ENCODE measurements around the gene TERB1.

Gene TERB1

DNA sequence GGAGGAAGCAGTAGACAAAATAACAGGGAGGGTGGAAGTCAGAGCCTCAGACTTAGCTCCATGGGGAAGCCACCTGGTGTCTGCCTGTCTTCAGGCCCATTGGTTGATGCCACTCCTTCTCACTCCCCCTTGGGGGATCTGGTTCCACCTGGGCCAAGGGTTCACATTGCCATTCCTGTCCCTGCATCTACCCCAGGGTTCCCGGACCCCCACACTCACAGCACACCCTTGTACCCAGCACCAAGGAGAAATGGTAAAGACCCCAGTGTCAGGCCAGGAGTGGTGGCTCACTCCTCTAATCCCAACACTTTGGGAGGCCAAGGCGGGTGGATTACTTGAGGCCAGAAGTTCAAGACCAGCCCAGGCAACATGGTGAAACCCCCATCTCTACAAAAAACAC, 41.8 kb upstream of the TERB1 start:
- DNase-seq (ENCODE audit: low read depth), result no peak
- TF ChIP-seq, protein P1, sequence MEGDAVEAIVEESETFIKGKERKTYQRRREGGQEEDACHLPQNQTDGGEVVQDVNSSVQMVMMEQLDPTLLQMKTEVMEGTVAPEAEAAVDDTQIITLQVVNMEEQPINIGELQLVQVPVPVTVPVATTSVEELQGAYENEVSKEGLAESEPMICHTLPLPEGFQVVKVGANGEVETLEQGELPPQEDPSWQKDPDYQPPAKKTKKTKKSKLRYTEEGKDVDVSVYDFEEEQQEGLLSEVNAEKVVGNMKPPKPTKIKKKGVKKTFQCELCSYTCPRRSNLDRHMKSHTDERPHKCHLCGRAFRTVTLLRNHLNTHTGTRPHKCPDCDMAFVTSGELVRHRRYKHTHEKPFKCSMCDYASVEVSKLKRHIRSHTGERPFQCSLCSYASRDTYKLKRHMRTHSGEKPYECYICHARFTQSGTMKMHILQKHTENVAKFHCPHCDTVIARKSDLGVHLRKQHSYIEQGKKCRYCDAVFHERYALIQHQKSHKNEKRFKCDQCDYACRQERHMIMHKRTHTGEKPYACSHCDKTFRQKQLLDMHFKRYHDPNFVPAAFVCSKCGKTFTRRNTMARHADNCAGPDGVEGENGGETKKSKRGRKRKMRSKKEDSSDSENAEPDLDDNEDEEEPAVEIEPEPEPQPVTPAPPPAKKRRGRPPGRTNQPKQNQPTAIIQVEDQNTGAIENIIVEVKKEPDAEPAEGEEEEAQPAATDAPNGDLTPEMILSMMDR (conservative IDR thresholded peaks at IDR 0.05; ENCODE audit: control insufficient read depth, insufficient read depth, low read depth, low read length), result no peak
- H3K4me3 ChIP-seq (ENCODE audit: control insufficient read depth, low read depth, low read length), result no peak overlapping the region

DNA sequence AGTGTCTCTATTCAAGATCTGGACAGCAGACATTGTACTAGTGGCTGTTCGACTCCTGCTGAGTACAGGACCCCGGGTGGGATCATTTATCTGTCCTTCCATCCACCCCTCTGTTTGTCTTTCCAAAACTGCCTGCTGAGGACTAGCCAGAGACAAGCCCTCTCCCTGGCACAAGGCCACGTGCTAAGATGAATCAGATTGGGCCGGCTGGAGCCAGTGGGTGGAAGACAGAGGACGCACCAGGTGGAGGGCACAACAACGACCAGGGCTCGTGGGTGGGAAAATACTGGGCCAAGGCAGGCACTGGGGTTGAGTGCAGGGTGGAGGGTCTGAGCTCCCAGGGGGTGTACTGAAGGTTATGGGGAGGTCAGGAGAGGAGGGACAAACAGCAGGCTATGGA, 41.4 kb upstream of the TERB1 start:
- no peak overlapping the region for H3K4me3 ChIP-seq (ENCODE audit: control insufficient read depth, low read depth, low read length)
- DNase-seq (ENCODE audit: low read depth), result peak; percentile 51
- TF ChIP-seq, protein P1 (conservative IDR thresholded peaks at IDR 0.05; ENCODE audit: control insufficient read depth, insufficient read depth, low read depth, low read length), result no peak

DNA sequence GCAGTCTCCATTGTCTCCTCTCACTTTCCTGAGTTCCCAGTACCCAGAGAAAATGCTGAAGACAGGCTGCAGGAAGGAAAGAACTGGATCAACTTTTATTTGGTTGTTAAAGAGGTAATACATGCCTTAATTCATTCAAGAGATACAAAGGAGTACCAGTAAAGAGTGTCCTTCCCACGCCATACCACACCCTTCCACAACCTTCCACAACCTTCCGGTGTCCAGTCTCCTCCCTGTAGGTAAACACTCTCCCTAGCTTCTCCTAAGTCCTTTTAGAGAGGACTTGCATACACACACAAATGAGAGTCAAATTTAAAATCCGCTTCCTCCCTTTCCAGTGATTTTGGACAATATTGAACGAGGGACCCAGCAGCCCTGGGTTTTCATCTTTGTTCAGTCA, 40.0 kb upstream of the TERB1 start:
- no peak for DNase-seq (ENCODE audit: low read depth)
- TF ChIP-seq, protein P1 (conservative IDR thresholded peaks at IDR 0.05; ENCODE audit: control insufficient read depth, insufficient read depth, low read depth, low read length), result no peak
- H3K4me3 ChIP-seq (ENCODE audit: control insufficient read depth, low read depth, low read length), result no peak overlapping the region

DNA sequence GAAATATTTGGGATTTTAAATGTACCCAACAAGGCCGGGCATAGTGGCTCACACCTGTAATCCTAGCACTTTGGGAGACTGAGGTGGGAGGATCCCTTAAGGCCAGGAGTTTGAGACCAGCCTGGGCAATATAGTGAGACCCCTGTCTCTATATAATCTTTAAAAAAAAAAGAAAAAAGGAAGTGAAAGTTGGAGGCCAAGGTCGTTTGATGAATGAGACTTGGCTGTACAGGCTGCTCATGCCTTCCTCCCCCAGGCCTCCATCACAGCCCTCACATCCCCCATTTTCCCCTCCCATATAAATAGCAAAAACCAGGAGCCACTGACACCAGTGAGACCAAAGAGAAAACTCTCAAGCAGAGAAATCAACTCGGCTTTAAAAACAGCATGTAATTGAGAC, 39.5 kb upstream of the TERB1 start:
- TF ChIP-seq, protein P1 (conservative IDR thresholded peaks at IDR 0.05; ENCODE audit: control insufficient read depth, insufficient read depth, low read depth, low read length), result no peak
- H3K4me3 ChIP-seq (ENCODE audit: control insufficient read depth, low read depth, low read length), result no peak overlapping the region
- no peak for DNase-seq (ENCODE audit: low read depth)

DNA sequence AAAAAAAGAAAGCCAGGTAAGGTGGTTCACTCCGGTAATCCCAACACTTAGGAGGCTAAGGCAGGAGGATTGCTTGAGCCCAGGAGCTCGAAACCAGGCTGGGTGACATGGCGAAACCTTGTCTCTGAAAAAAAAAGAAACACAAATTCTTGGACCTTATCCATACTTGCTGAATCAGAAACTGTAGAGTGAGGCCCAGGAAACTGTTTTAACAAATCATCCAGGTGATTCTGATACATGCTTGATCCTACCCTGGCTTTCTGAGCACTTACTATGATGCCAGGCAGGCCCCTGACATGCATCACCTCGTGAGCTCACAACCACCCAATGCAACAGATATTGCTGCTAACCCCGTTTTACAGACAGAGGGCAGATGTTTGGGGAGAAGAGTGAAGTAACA, 33.4 kb upstream of the TERB1 start:
- no peak overlapping the region for H3K4me3 ChIP-seq (ENCODE audit: control insufficient read depth, low read depth, low read length)
- DNase-seq (ENCODE audit: low read depth), result no peak
- TF ChIP-seq, protein P1 (conservative IDR thresholded peaks at IDR 0.05; ENCODE audit: control insufficient read depth, insufficient read depth, low read depth, low read length), result no peak

DNA sequence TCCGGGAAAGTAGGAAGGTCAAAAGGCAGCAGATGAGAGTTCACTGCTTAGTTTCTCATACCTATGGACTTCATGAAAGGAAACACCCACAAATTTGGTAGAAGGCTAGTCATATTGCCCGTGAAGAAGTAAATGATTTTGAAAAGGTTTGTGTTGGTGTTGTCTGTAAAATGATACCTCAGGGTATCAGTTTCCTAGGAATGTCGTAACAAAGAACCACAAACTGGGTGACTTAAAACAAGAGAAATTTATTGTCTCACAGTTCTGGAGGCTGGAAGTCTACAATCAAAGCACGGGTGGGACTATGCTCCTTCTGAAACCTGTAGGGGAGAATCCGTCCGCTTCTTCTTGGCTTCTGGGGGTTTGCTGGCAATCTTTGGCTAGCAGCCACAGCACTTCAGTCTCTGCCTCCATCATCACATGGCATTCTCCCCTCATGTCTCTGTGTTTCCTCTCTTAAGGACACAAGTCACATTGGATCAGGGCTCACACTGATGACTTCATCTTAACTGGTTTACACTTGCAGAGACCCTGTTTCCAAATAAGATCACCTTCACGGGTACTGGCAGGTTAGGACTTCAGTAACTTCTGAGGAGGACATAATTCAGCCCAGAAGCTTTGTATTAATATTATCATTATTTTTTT, 31.4 kb upstream of the TERB1 start:
- TF ChIP-seq, protein P1 (conservative IDR thresholded peaks at IDR 0.05; ENCODE audit: control insufficient read depth, insufficient read depth, low read depth, low read length), result no peak
- DNase-seq (ENCODE audit: low read depth), result peak; percentile 49

DNA sequence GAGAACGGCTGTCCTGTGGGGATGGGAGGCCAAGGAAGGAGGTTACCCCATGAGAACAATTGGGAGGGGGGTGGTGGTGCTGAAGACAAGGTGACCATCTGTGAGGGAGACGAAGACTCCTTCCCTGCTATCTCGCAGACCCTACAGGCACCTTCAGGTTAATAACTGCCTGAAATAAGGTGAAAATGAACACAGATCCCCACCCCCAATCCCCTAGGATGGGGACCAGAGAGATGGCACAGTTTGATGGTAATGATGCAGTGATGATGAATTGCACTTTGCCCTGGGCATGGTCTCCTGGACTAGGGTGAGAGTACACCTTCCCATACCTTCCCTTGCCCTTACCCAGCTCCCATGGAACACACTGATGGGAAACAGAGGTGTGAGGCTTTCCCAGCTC, 30.8 kb upstream of the TERB1 start:
- TF ChIP-seq, protein P1 (conservative IDR thresholded peaks at IDR 0.05; ENCODE audit: control insufficient read depth, insufficient read depth, low read depth, low read length), result no peak
- no peak for DNase-seq (ENCODE audit: low read depth)
- H3K4me3 ChIP-seq (ENCODE audit: control insufficient read depth, low read depth, low read length), result no peak overlapping the region

More for the DNA sequence above, 31.4 kb upstream of the TERB1 start:
- H3K4me3 ChIP-seq (ENCODE audit: control insufficient read depth, low read depth, low read length), result no peak overlapping the region

All from fibroblast of mammary gland (primary cell).